ENCODE measurements around the gene PTPRM.

Gene PTPRM

DNA sequence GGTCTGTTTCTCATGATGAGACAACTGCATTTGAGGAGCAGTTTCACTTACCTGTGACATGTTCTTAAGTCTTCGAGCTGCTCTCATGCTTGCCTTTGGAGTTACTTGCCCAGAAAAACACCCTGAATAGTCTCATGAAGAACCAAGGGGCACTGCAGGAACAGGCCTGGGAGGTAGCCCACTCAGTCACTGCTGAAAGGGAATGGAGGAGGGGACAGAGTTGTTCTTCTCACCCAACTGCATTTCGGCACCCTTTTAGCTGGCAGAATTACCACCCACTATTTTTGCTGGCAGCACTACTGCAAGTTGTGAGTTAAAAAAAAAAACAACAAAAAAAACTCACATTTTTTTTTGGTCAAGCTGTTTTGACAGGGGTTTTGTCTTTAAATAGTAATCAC is 181.9 kb downstream of the PTPRM start:
- DNase-seq (ENCODE audit: insufficient read length, low spot score) (no peak), FAIRE-seq (no peak)

DNA sequence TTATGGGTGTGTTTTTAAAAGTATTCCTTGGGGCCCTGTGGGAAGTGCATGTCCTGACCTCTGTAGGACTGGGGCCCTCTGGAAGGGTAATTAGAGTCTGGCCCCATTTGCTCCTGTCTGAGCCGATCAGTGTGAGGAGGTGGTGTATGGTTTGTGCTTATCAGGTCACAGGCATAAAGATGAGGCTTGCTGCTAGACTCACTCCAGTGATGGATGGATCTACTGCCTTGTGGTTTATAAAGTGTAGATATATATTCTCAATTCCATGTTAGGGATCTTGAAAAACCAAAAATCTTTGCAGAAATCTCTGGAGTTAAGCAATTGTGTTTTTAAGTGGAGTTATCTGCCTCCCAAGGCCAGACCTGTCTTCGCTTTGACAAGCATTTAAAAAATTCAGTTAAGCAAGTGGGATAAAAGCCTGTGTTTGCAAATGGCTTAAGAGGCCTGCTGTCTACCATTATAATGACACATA is 182.4 kb downstream of the PTPRM start:
- DNase-seq (ENCODE audit: insufficient read length, low spot score) = no peak
- TF ChIP-seq SPI1 (IDR thresholded peaks at IDR 0.05; ENCODE audit: low read depth, low read length) (no peak), POLR2A (IDR thresholded peaks at IDR 0.05; ENCODE audit: low read depth, low read length) (no peak), POU2F2 (IDR thresholded peaks at IDR 0.05; ENCODE audit: low read depth, low read length) (no peak), TAF1 (IDR thresholded peaks at IDR 0.05; ENCODE audit: low read depth, low read length) (no peak), POLR2AphosphoS5 (IDR thresholded peaks at IDR 0.05; ENCODE audit: low read depth, low read length) (no peak), PAX5 (IDR thresholded peaks at IDR 0.05; ENCODE audit: insufficient read depth, low read length, severe bottlenecking) (no peak)
- FAIRE-seq = no peak

More for the DNA sequence above, 181.9 kb downstream of the PTPRM start:
- no peak for TF ChIP-seq TAF1 (IDR thresholded peaks at IDR 0.05; ENCODE audit: low read depth, low read length)
- no peak for TF ChIP-seq SPI1 (IDR thresholded peaks at IDR 0.05; ENCODE audit: low read depth, low read length)
- no peak for TF ChIP-seq POLR2A (IDR thresholded peaks at IDR 0.05; ENCODE audit: low read depth, low read length)
- no peak for TF ChIP-seq POU2F2 (IDR thresholded peaks at IDR 0.05; ENCODE audit: low read depth, low read length)
- TF ChIP-seq POLR2AphosphoS5 (IDR thresholded peaks at IDR 0.05; ENCODE audit: low read depth, low read length) = no peak
- no peak for TF ChIP-seq PAX5 (IDR thresholded peaks at IDR 0.05; ENCODE audit: insufficient read depth, low read length, severe bottlenecking)

DNA sequence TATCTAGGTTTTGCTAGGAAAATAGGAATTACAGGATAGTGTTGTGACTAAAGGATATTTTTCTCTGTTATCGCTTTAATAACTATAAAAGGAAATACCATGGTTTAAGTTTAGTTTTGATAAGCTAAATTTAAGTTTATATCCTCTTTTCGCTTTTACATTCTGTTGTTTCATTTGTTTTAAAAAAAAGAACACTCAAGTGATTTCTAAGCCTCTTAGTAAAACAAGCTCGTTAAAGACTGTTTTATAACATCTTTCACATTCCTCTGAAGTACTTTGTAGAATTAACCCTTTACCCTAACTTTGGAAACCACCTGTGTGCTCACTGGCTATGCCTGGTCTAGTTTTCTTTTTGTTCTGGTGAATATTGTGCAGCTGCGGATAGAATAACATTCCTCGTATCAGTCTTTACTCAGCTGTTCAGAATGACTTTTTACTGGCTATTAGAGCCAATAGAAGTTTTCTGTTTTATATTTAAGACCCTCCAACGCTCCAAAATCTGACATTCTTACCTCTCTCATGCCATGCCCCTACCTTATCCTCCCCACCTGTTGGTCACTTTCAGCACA is 183.1 kb downstream of the PTPRM start:
- no peak for FAIRE-seq
- TF ChIP-seq POU2F2 (IDR thresholded peaks at IDR 0.05; ENCODE audit: low read depth, low read length) = no peak
- no peak for TF ChIP-seq POLR2A (IDR thresholded peaks at IDR 0.05; ENCODE audit: low read depth, low read length)
- no peak for TF ChIP-seq POLR2AphosphoS5 (IDR thresholded peaks at IDR 0.05; ENCODE audit: low read depth, low read length)
- no peak for TF ChIP-seq TAF1 (IDR thresholded peaks at IDR 0.05; ENCODE audit: low read depth, low read length)

DNA sequence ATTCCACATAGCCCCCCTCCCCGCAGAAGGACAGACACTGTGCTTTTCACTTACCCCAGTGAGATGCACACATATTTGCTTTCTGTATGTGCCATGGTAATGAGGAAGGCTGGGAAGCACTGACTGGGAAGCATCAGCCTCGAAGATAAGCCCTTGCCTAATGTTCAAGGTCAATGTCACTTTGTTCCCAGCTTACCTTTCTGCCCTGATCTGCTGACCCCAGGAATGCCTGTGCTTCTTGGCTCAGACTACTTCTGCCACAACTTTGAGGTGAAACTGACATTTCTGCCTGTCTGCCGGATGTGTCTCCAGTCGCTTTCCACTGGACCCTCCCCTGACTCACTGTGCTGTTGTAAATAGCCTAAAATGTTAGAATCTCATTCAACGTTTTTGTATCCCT is 183.8 kb downstream of the PTPRM start:
- FAIRE-seq = no peak
- DNase-seq (ENCODE audit: insufficient read length, low spot score) = no peak
- TF ChIP-seq POU2F2 (IDR thresholded peaks at IDR 0.05; ENCODE audit: low read depth, low read length) (no peak), TAF1 (IDR thresholded peaks at IDR 0.05; ENCODE audit: low read depth, low read length) (no peak), SPI1 (IDR thresholded peaks at IDR 0.05; ENCODE audit: low read depth, low read length) (no peak), POLR2A (IDR thresholded peaks at IDR 0.05; ENCODE audit: low read depth, low read length) (no peak), PAX5 (IDR thresholded peaks at IDR 0.05; ENCODE audit: insufficient read depth, low read length, severe bottlenecking) (no peak)

More for the DNA sequence above, 183.1 kb downstream of the PTPRM start:
- DNase-seq (ENCODE audit: insufficient read length, low spot score) = no peak

DNA sequence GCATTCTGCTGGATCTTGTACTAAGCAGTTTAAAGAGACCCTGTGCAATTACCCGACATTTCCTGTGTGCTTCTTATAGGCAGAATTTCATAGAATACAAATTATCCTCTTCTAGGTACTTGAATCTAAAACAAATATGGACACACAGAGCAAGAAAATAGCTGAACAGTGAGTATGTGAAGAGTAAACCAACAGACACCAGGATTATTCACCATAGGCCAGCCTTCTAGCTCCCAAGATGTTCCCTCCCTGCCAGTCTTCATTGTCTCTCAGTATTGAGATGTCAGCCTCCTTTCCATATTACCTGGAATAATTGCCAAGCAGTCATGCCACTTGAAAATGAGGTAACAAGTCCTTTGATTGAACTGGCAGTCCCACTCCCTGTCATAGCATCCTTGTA is 187.1 kb downstream of the PTPRM start:
- DNase-seq (ENCODE audit: insufficient read length, low spot score) = no peak
- TF ChIP-seq POLR2A (IDR thresholded peaks at IDR 0.05; ENCODE audit: low read depth, low read length) (no peak), TAF1 (IDR thresholded peaks at IDR 0.05; ENCODE audit: low read depth, low read length) (no peak)
- FAIRE-seq = no peak

DNA sequence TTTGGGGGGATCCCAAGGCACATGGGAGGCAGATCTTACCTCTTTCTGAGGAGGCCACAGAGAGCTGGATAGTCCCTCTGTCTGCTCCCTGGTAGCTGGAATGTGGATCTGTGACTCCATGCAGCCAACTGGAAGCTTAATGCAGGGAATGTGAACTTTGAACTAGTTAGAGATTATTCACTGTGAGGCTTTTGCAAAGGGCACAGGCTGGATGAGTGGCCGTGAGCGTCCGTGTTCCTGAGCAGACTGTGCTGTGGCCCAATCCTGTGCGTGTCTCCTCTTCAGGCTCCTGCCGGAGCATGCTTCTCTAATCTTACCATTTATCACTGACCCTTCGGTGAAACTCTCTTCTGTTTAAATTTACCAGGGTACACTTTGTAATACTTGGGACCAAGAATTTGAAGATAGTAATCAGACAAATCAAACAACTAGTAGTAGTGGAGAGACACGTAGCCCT is 187.6 kb downstream of the PTPRM start:
- DNase-seq (ENCODE audit: insufficient read length, low spot score) (no peak), FAIRE-seq (no peak)
- no peak for TF ChIP-seq SPI1 (IDR thresholded peaks at IDR 0.05; ENCODE audit: low read depth, low read length)
- TF ChIP-seq POLR2AphosphoS5 (IDR thresholded peaks at IDR 0.05; ENCODE audit: low read depth, low read length) = no peak
- no peak for TF ChIP-seq PAX5 (IDR thresholded peaks at IDR 0.05; ENCODE audit: insufficient read depth, low read length, severe bottlenecking)
- TF ChIP-seq POLR2A (IDR thresholded peaks at IDR 0.05; ENCODE audit: low read depth, low read length) = no peak
- no peak for TF ChIP-seq TAF1 (IDR thresholded peaks at IDR 0.05; ENCODE audit: low read depth, low read length)
- TF ChIP-seq POU2F2 (IDR thresholded peaks at IDR 0.05; ENCODE audit: low read depth, low read length) = no peak

DNA sequence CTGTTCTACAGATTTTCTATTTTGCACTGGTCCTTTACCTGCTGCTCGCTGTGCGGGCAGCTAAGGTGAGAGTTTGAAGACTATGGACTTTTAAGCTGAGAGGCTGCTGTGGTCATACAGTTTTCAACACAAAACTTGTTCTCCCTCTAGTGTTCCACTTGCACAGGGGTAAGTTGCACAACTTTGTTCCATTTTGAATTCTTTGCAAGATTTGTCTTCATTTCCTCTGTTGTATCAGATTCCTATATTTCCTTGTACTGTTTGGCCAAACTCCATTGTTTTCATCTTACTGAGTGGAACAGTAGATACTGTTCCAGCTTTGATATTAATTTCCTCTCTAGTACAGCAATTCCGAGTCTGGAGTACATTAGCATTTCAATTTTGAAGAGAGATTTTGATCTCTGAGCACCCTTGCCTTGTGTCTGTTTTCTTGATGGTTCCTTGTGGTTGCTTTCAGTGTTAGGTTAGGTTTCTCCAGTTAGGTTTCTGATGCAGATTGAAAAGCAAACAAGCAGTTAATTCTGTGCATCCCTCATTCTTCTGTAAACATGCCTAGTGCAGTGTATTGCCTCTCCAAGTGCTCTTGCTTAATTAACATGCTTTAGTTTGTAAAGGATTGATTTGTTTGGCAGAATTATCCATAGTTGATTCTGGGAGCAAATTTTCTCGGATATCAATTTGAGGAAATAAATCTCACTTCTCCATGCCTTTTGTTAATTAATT is 188.8 kb downstream of the PTPRM start:
- FAIRE-seq = no peak
- DNase-seq (ENCODE audit: insufficient read length, low spot score) = no peak
- TF ChIP-seq POLR2A (IDR thresholded peaks at IDR 0.05; ENCODE audit: low read depth, low read length) (no peak), SPI1 (IDR thresholded peaks at IDR 0.05; ENCODE audit: low read depth, low read length) (no peak), POLR2AphosphoS5 (IDR thresholded peaks at IDR 0.05; ENCODE audit: low read depth, low read length) (no peak), TAF1 (IDR thresholded peaks at IDR 0.05; ENCODE audit: low read depth, low read length) (no peak), POU2F2 (IDR thresholded peaks at IDR 0.05; ENCODE audit: low read depth, low read length) (no peak), PAX5 (IDR thresholded peaks at IDR 0.05; ENCODE audit: insufficient read depth, low read length, severe bottlenecking) (no peak)

DNA sequence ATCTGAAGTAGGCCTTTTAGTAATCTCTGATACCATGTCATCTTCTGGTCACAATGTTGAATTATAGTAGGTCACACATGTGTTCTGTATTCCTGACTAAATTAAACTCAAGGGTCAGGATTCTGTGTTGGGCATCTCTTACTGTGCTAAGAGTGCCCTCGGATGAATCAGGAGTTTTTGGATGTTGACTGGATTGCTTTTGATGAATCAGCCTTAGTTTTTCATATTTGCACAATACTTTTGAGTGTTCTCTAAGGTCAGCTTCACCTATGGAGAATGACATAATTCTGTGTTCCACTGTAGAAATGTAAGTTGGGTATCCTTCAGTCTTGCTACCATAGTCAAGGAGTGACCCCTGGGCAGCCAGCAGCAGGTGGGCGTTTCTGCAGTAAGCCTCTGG is 190.1 kb downstream of the PTPRM start:
- TF ChIP-seq PAX5 (IDR thresholded peaks at IDR 0.05; ENCODE audit: insufficient read depth, low read length, severe bottlenecking) = no peak
- TF ChIP-seq POU2F2 (IDR thresholded peaks at IDR 0.05; ENCODE audit: low read depth, low read length) = no peak
- no peak for TF ChIP-seq POLR2AphosphoS5 (IDR thresholded peaks at IDR 0.05; ENCODE audit: low read depth, low read length)
- no peak for TF ChIP-seq TAF1 (IDR thresholded peaks at IDR 0.05; ENCODE audit: low read depth, low read length)
- no peak for TF ChIP-seq POLR2A (IDR thresholded peaks at IDR 0.05; ENCODE audit: low read depth, low read length)
- TF ChIP-seq SPI1 (IDR thresholded peaks at IDR 0.05; ENCODE audit: low read depth, low read length) = no peak
- FAIRE-seq (no peak), DNase-seq (ENCODE audit: insufficient read length, low spot score) (no peak)

DNA sequence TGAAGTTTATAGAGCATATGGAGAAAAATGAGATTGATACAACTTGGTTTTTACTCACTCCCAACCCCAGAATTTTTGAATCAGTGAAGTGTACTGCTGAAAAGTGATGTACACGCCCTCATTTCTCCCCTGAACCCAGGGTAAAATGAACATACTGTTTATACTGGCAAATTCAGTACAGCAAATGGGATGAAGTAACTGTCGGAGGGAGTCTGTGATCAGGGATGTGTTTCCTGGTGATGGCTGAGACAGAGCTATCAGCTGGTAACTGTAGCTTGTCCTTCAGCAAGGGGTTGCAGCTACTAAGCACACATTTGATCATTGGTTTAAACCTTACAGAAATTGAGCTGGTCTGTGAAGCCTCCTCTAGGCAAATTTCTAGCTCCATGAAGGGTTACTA is 191.6 kb downstream of the PTPRM start:
- no peak for DNase-seq (ENCODE audit: insufficient read length, low spot score)
- no peak for TF ChIP-seq TAF1 (IDR thresholded peaks at IDR 0.05; ENCODE audit: low read depth, low read length)
- TF ChIP-seq POU2F2 (IDR thresholded peaks at IDR 0.05; ENCODE audit: low read depth, low read length) = no peak
- TF ChIP-seq SPI1 (IDR thresholded peaks at IDR 0.05; ENCODE audit: low read depth, low read length) = no peak
- no peak for TF ChIP-seq POLR2A (IDR thresholded peaks at IDR 0.05; ENCODE audit: low read depth, low read length)
- no peak for TF ChIP-seq PAX5 (IDR thresholded peaks at IDR 0.05; ENCODE audit: insufficient read depth, low read length, severe bottlenecking)
- TF ChIP-seq POLR2AphosphoS5 (IDR thresholded peaks at IDR 0.05; ENCODE audit: low read depth, low read length) = no peak
- no peak for FAIRE-seq

All from GM12891 (cell line).